KG1 (cell line): ENCODE measurements around the gene ARHGEF11.

ENCODE experiments used
- DNase-seq: peaks from one replicate; lab custom pipeline; 2025; lab: John Stamatoyannopoulos, UW

Gene ARHGEF11

DNA sequence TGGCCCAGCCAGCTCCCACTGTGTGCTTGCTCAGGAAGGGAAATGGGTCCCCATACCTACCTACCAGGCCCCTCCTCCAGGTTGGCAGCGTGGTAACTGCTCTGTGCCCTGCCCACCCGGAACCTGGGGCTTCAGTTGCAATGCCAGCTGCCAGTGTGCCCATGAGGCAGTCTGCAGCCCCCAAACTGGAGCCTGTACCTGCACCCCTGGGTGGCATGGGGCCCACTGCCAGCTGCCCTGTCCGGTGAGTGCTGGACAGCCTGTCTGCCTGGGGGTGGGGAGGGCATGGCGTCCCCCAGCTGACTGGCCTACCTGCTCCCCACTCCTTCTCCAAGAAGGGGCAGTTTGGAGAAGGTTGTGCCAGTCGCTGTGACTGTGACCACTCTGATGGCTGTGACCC is 135.9 kb downstream of the ARHGEF11 start:
- no peak for DNase-seq

DNA sequence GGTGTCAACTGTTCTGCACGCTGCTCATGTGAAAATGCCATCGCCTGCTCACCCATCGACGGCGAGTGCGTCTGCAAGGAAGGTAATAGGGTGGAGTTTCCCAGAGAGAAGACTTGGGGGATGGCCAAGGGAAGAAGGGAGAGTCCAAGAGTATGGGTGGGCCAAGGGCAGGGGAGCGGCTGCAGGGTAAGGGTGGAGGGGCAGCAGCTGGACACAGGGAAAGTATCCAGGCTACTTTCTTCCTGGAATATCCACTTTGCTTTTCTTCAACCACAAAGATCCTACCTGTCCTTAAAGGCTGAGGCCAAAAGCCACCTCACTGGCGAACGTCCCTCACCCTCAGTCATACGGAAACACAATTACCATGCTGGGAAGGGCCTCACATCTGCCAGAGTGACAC is 136.6 kb downstream of the ARHGEF11 start:
- DNase-seq = no peak

DNA sequence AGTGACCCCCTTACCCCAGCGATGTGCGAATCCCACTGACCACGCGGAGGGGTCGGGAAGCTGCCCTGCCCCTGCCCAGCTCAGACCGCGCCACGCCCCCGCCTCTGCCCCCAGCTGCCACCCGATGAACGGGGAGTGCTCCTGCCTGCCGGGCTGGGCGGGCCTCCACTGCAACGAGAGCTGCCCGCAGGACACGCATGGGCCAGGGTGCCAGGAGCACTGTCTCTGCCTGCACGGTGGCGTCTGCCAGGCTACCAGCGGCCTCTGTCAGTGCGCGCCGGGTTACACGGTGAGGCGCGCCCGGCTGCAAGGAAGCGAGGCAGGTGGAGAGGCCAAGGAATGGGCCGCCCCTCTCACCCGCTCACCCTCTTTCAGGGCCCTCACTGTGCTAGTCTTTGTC is 137.0 kb downstream of the ARHGEF11 start:
- no peak for DNase-seq

DNA sequence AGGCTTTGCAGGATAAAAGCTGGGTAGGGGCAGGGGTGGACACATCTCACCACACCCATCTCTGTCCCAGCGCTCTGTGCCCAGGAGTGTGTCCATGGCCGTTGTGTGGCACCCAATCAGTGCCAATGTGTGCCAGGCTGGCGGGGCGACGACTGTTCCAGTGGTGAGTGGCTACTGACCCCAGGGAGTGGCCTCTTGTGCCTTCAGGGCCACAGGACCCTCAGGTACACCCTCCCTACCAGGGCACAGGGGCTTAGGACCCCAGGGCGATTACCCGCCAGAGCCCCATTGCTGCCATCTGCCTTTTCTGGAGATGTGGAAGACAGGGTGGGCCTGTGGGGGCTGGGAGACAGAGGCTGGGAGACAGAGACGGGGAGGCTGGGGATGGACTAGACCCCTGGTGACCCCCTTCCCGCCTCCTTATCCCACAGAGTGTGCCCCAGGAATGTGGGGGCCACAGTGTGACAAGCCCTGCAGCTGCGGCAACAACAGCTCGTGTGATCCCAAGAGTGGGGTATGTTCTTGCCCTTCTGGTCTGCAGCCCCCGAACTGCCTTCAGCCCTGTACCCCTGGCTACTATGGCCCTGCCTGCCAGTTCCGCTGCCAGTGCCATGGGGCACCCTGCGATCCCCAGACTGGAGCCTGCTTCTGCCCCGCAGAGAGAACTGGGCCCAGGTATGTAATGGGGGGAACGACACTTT is 139.2 kb downstream of the ARHGEF11 start:
- DNase-seq = no peak

DNA sequence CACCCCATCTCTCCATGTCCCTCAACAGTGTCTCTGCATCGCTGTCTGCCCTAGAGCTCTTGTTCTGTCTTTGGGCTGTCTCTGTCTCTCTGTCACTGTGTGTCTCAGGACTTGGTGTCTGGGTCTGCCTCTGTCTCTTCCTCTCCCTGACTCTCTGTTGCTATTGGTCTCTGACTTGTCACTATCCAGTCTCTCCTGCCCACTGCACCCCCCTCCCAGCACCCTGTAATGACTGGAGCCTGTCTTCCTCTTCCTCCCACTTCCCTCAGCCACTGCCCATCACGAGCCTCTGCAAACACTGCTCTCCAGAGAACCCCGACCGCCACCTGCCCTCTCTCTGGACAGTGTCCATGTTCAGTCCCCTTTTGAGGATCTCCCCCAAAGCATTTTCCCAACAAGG is 139.9 kb downstream of the ARHGEF11 start:
- DNase-seq = no peak

DNA sequence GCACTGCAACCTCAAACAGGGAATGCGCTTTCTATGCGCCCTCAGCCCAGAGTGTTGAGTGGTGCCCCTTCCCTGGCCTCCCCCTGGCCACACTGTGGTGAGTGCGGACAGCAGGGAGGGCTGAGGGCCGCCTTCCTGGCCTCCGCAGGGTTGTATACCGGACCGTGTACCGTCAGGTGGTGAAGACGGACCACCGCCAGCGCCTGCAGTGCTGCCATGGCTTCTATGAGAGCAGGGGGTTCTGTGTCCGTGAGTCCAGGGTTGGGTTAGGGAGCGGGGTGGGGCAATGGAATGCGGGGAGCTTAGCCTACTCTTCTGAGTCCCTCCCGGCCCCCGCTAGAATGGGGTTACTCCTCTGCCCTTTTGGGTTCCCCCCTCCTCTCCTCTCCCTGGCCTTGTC is 140.4 kb downstream of the ARHGEF11 start:
- DNase-seq = no peak

DNA sequence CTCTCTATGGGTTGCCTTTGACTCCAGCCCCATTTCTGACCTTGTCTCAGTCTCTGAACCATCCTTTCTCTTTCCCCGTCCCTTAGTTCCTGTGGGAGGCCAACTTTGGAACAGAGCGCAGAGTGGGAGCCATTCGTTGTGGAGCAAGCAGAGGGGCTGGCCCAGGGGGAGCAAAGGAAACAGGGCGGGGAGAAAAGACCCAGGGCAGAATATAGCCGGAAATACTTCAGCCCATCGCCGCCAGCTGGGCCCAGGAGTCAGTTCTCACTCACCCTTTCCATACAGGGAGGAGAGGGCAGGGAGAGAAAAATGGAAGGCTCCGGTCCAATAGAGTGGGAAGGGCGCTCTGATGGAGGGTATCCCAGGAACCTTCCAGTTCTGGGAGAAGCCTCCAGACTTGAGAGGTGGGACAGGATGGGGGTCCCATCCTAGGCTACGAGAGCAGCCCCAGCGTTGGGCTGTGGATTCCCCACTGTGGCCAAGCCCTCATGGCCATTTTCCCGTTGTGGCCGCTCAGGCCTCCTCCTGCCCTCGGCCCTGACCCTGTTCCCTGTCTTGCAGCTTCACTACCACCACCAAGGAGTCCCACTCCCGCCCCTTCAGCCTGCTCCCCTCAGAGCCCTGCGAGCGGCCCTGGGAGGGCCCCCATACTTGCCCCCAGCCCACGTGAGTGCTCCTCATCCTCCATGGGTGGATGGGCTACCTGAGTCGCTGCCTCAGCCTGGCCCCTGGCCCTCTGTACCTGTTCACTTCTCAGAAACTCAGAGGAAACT is 141.2 kb downstream of the ARHGEF11 start:
- DNase-seq = no peak

DNA sequence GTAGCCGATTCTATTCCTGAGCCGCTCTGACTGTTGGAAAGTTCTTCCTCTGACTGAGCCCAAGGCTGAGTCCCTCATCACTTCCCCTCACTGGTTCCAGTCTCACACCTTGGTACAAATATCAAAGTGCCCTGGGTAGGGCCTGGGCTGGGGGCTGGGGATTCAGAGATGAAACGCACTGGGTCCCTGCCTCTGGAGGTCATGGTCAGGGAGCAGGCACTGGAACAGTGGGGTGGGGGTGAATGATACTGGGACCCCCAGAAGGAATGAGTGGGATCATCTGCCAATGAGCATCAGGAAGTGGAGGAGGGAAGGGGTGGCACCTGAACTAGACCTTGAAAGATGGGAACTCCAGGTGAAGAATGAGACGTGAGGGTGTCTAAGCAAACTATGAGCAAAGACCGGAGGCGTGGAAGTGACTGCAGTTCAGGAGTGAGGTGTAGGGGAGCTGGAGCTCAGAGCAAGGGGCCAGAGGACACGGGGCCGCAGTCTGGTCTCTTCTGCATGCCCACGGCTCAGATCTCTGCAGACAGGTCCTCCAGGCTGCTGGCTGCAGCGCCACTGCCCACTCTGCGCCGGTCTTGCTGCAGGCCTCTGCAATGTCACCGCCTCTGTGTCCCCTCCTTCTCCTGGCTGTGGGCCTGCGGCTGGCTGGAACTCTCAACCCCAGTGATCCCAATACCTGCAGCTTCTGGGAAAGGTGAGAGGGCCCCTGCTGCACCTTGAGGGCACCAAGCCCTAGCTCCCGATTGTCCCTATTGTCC is 142.0 kb downstream of the ARHGEF11 start:
- DNase-seq = no peak

DNA sequence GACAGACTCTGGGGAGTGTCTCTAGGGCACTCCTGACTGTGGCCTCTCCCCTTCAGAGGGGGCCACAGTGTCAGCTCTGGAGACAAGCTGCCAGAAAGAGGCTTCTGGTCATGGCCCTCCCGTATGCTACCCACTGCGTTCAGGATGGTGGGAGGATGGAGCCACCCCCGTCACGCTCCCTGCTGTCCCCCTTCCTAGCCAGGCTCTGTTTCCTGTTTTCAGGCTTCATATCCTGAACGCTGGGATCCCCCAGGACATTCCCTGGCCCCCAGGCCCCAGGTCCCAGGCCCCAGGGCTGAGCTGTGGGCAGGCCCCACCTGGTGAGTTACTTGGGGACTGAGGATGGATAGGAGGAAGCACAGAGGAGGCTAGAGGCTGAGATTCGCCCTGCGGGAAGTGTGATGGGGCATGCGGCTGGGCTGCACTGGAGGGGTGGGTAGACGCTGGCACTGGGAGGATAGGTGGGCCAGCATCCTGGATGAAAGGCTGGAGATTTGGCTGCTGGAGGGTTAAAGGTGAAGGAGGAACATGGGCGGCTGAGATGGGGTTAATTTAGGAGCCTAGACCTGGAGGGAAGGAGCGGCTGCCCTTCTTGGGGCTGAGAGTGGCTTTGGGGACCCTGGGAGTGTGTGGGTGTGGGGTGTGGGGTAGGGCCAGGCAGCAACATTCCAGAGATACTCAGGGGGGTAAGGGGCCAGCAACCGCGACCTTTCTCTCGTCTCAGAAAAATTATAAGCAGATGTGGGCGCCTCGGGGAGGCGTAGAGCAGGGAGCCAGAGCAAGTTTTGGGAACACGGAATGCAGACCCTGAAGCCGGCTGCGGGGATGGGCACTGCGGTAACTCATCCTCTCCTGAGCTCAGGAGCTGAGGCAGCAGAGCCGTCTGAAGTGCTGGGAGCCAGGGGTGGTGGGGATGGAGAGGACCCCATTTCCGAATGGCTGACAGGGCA is 143.3 kb downstream of the ARHGEF11 start:
- DNase-seq = no peak

DNA sequence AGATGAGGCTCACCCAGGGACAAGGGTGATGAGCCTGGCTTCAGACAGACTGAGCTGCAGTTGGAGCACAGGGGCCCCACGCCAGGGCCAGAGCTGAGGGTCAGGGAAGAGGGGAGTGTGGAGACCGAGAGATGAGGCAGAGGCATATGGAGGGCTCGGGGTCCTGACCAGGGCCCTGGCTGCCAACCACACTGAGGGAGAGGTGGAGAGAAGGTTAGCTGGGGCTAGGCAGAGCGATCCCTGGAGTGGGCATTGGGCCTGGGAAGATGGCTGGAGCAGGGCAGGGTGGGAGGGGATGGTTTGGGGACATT is 144.0 kb downstream of the ARHGEF11 start:
- DNase-seq = no peak

DNA sequence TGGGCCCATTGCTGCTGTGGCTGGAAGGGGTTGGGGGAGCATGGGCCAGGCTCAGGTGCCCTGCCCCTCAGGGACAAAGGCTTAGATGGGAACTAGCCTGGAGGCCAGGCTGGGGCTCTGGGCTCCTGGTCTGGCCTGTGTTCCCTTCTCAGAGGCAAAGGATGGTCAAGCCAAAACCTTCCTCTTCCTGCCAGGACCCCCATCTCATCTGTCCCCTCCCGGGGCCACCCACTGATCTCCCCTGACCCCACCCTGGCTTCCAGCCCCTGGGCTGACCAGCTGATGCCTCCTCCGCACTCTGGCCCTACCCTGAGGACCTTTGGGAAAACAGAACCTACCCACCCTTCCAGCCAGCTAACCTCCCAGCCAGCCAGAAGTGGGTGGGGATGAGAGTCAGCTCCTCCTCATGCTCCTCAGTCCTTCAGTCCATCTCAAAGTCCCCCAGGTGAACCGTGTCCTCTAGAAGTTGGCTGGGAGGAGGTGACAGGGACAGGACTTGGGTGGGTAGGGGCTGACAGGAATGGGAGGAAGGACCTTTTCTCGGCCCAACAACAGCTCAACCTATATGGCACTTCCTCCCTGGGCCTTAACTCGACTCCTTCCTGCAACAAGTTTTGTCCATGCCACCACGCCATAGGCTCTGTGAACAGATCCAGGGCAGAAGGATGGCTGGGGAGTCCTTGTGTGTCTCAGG is 144.5 kb downstream of the ARHGEF11 start:
- no peak for DNase-seq

DNA sequence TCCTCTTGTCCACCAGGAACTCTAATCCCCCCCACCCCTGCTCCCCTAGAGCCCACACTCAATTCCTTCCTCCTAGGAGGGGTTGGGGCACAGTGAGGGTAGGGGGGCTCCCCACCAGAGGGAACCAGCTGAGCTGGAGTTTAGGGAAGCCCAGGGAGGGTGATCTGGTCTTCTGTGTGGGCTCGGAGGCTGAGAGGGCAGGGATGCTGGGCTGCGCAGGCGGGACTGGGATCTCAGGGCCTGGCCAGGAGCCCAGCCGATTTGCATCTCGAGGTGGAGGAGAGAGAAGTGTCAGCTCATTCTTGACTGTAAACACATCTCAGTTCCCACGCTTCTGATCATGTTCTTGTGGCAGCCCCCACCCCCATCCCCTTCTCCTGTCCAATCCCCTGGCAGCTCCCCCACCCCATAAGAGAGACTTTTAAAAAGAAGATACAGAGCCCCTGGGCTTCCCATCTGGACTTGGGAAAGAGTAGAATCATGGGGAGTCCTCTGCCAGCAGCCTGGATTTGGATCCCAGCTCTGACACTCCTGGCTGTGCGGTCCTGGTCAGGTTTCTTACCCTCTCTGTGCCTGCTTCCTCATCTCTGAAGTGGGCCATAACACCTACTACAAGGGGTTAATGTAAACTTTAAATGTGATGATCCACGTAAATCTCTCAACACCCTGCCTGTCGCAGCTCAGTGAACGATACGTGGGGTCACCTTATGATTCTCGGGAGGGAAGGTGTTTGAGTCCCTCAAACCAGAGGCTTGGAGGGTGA is 145.4 kb downstream of the ARHGEF11 start:
- no peak for DNase-seq

DNA sequence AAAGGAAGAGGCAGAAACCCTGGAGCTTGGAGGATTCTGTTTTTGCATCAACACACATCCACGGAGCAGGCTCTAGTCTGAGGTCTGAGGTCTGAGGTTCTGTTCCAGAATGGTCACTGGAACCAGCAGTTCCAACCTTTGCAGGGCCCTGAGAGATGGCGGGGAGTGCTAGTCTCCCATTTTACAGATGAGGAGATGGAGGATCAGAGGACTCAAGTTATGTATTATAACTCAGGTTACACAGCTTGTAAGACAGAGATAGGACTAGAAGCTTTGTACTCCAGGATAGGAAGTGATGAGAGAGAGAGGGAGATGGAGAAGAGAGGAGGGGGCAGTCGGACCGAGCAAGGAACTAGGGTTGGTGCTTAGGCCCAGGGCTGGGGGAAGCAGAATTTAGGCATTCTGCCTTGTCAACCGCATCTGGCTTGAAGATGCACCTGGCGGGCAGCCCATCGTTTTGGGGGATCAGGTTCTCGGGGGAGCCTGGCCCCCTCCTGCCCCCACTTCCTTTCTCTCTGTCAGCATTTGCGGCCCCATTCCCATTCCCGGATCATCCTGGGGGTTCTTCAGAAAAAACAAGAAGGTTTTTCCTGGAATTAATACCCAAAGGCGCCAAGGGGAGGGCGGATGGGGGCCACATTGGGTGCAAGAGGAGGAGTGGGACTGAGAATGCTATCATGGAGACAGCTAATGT is 146.4 kb downstream of the ARHGEF11 start:
- DNase-seq = no peak

DNA sequence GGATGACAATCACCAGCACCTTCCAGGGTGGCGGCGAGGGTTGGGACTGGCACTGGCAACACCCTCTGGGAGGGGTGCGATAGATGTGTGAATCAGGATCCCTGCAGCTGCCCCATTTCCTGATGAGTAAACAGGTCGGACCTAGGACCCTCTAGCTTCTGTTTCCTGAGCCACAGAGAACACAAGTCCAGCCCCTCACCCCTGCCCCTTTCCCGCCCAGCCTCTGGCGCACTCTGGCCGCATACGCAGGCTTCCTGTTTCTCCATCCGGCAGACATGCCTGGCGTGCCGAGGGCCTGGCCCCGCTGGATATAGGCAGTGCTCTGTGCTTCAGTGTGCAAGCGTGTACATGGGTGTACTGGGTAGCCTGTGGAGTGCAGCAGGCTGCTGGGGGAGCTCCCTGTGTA is 147.4 kb downstream of the ARHGEF11 start:
- DNase-seq = peak; percentile 29

DNA sequence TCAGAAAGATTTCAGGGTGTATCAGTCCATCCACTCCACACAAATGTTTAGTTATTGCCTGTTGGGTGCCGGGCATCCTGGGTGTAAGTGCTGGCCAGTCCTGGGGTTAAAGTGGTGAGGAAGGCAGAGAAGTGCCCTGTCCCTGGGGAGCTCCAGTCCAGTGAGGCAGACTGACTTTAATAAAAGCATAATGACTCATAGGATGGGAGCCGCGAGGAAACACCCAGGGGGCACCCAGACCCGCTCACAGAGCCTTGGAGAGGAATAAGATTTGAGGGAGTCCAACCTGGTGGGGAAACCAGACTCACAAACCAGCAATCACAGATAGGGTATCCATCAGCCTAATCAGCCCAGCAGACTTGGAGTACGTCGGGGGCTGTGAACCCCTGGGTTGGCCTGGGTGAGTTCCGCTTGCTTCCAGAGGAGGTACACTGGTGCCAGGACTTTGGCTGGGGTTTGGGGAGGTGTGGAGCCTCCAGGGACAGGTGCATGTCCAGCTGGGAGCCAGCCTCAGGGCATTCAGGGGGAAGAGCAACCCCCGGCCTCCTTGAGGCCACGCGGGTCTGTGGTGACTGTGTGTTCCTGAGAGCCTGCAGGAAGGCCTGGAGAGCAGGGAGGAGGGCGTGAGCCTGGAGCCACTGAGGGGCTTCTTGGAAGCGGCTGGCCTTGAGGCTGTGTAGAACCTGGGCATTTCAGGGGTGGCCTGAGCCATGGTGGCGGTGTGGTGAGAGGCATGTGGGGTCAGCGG is 148.3 kb downstream of the ARHGEF11 start:
- DNase-seq = no peak

DNA sequence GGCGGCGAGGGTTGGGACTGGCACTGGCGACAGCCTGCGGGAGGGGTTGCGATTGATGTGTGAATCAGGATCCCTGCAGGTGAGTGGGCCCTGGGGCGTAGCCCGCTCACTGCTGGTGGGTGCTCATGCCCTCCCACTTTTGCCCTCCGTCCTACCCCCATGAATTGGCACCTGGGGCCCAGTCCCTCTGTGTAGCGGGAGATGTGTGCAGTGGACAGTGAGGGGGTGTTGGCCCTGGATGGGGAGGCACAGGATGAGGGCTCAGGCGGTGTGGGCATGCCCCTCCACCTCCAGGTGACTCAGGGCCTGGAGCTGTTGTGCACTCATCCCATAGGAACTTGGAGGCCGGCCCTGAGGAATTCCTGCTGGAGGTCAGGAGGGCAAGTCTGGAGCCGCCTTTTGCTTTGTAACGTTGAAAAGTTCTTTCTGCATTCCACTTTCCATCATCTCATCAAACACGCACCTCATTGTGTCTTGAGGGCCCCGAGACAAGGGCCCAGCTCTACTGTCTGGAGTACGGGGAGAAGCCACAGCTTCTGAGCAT is 149.0 kb downstream of the ARHGEF11 start:
- DNase-seq = no peak

DNA sequence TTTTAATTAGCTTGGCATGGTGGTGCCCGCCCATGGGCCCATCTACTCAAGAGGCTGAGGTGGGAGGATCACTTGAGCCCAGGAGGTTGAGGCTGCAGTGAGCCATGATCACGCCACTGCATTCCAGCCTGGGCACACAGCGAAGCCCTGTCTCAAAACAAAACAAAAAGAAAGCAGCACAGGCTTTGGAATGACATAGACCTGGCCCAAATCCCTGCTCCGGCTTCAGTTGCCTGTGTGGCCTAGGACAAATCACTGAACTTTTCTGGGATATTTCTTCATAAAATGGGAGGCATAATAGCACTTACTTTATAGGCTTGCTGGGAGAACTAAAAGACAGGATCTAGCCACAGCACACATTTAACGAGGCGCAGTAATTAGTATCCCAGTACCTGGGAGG is 149.6 kb downstream of the ARHGEF11 start:
- DNase-seq = no peak

DNA sequence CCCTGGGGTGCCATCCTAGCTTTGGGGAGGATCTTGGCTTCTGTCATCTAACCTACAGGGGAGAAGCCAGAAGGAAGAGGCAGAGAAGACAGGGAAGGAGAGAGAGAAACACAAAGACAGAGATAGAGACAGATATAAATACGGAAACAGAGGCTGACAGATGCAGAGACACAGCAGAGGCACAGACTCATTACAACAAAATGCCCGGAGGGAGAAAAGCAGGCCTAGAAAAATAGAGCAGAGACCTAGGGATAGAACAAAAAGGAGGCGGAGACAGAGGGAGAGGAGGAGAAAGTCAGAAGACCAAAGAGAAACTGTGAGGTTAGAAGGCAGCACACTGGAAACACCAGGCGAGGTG is 150.1 kb downstream of the ARHGEF11 start:
- no peak for DNase-seq
